Type B pancreatic cell (in vitro differentiated cells): ENCODE data around the gene THUMPD2. TPM values are rescaled to one million over a fixed set of nuclear protein-coding genes. Genes with fewer than 3 reads are reported as not detected.

Experiments used
- DNase-seq: peaks from one replicate; pipeline ENCODE4 v3.0.0; 2021; ENCODE audit warnings: mixed read lengths; ENCODE audit not compliant: unreplicated experiment; ENCODE audit errors: extremely low spot score
- H3K27ac Mint-ChIP-seq: 2 replicates; pipeline ENCODE4 v1.8.0; 2021; ENCODE audit warnings: mild to moderate bottlenecking, mixed read lengths
- H3K27me3 Mint-ChIP-seq: 2 replicates; pipeline ENCODE4 v1.8.0; 2021; ENCODE audit warnings: mixed read lengths
- H3K36me3 Mint-ChIP-seq: 2 replicates; pipeline ENCODE4 v1.8.0; 2021; ENCODE audit warnings: mixed read lengths
- H3K4me1 Mint-ChIP-seq: one replicate; pipeline ENCODE4 v1.8.0; 2021; ENCODE audit warnings: mixed read lengths; ENCODE audit not compliant: unreplicated experiment
- H3K4me3 Mint-ChIP-seq: 2 replicates; pipeline ENCODE4 v1.8.0; 2021; ENCODE audit warnings: mild to moderate bottlenecking, mixed read lengths
- H3K9me3 Mint-ChIP-seq: 2 replicates; pipeline ENCODE4 v1.8.0; 2021; ENCODE audit warnings: mixed read lengths
- CTCF ChIP-seq: fragments of 200-600 bp; sonication (generic); conservative IDR thresholded peaks from 2 replicates; pipeline ENCODE4 v1.5.0; 2021; ENCODE audit warnings: antibody characterized with exemption, mild to moderate bottlenecking
- long read RNA-seq: library from polyadenylated mRNA; unstranded; transcript quantifications from one replicate; pipeline ENCODE4 v2.0.0, GENCODE V29; 2020
- total RNA-seq: library from RNA; stranded (reverse); gene quantifications from 2 replicates; pipeline ENCODE4 v1.2.1, GENCODE V29; 2021; ENCODE audit warnings: low replicate concordance

THUMPD2 gene
- 7.8 and 11.7 TPM in 2 replicates for total RNA-seq
- long read RNA-seq, transcript THUMPD2-204 (10 exons, 1,970 nt), result major isoform, 9 of 35 reads
- long read RNA-seq, partial matches to known transcripts, result 4 of 35 reads
- long read RNA-seq, other reads (novel, unspliced or antisense), result 21 of 35 reads

DNA sequence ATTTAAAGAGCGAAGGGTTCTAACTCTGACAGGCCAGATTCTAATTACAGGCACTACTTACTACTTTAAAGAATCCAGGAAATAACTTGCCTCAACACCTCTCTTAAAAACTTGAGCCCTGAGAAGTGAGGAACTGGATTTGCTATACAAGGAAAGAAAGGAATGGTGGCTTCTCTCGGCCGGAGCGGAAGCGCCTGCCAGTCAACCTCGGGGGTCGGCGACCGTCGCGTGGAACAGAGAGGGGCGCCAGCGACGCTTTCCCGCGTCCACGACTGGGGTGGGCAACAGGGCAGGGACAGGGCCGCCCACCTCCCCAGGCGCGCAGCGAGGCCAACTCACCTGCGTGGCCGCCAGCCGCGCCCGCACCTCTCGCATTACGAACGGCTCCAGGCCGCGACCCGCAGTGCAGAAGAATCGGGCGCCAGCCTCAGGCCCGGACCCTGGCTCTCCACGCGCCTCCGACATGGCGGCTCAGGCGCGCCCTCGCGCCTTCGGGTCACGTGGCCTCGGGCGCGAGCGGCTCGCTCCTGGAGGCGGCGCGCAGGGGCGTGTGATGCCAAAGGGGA is at the start of gene THUMPD2:
Gene THUMPD2, minus strand, starts transcription at position 484 of the 566 bp plus-strand sequence. Its CDS starts 19 bp downstream, at position 465.
- DNase-seq, result peak; percentile 81
- Mint-ChIP-seq H3K9me3 (no peaks in the 10 kb centered on the region), H3K27ac (peak within 1 kb of the TSS; percentile 88), H3K4me3 (peak within 1 kb of the TSS; percentile 92), H3K4me1 (peaks cover 45% of the 10 kb centered on the region), H3K27me3 (no peaks in the 10 kb centered on the region), H3K36me3 (peaks cover 19% of the 10 kb centered on the region)
- TF ChIP-seq CTCF, result no peak

DNA sequence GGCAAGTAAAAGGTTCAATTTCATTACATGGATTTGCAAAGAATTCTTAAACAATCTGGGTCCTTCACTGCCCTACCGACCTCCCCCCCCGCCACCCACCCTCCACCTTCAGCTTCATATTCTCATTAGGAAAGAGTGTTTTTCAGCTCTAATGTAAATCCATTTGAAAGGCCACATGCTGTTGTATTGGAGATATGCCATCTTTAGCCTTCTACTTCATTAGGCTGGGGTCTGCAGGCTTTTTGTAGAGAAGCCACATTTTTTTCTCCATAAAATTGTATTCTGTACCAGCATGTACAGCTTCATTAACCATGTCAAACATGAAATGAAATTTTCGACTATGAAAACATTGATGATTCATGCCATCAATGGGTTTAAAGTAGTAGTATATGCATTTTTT is 42.8 kb upstream of the THUMPD2 start:
- TF ChIP-seq CTCF, result no peak
- Mint-ChIP-seq H3K9me3 (no peaks in the 10 kb centered on the region), H3K27me3 (no peaks in the 10 kb centered on the region), H3K4me3 (no peak overlapping the region), H3K27ac (no peak overlapping the region), H3K4me1 (no peaks in the 10 kb centered on the region), H3K36me3 (no peaks in the 10 kb centered on the region)
- DNase-seq, result no peak

DNA sequence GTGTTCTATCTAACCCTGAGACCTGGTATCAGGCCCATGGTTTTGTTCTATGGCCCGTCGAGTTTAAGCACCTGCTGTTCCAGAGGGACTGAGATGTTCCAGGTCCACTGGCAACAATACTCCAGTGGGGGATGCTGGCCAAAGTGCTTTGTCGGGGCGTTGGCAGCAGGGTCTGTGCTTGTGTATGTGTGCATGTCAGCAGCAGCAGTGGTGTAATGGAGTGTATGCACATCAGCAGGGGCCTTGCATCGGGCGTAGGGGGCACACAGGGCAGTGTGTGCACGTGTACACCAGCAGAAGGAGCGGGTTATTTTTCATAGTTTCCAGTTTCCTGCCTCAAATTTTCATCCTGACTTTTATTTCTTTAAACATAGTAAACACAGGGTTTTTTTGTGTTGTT is 37.8 kb upstream of the THUMPD2 start:
- H3K4me1 Mint-ChIP-seq, result no peaks in the 10 kb centered on the region
- H3K36me3 Mint-ChIP-seq, result no peaks in the 10 kb centered on the region
- H3K27me3 Mint-ChIP-seq, result no peaks in the 10 kb centered on the region
- DNase-seq, result no peak
- H3K4me3 Mint-ChIP-seq, result no peak overlapping the region
- no peak overlapping the region for H3K27ac Mint-ChIP-seq
- H3K9me3 Mint-ChIP-seq, result peaks cover 9% of the 10 kb centered on the region
- no peak for TF ChIP-seq CTCF

DNA sequence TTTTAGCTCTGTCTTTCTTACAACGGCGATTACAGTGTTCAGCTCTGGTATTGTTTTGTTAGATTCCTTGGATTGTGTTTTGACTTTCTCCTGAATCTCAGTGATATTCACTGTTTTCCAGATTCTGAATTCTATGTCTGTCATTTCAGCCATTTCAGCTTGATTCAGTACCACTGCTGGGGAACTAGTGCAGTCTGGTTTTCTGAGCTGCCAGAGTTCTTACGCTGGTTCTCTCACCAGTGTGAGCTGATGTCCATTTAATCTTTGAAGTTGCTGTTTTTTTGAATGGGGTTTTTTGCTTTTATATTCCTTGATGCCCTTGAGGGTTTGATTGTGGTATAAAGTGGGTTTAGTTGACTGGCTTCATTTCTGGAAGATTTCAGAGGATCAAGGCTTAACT is 37.4 kb upstream of the THUMPD2 start:
- Mint-ChIP-seq H3K4me3 (no peak overlapping the region), H3K36me3 (no peaks in the 10 kb centered on the region), H3K27me3 (no peaks in the 10 kb centered on the region), H3K9me3 (peaks cover 9% of the 10 kb centered on the region), H3K27ac (no peak overlapping the region), H3K4me1 (no peaks in the 10 kb centered on the region)
- DNase-seq, result no peak
- no peak for TF ChIP-seq CTCF

DNA sequence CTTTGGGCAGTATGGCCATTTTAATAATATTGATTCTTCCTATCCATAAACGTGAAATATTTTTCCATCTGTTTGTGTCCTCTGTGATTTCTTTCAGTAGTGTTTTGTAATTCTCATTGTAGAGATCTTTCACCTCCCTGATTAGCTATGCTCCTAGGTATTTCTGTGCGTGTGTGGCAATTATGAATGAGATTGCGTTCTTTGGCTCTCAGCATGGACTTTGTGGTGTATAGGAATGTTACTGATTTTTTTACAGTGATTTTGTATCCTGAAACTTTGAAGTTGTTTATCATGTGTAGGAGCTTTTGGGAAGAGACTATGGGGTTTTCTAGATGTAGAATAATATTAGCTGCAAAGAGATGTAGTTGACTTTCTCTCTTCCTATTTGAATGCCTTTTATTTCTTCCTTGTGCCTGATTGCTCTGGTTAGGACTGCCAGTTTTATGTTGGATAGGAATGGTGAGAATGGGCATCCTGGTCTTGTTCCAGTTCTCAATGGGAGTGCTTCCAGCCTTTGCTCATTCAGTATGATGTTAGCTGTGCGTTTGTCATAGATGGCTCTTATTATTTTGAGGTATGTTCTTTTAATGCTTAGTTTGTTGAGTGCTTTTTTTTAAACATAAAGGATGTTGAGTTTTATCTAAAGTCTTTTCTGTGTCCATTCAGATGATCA is 27.0 kb upstream of the THUMPD2 start:
- Mint-ChIP-seq H3K36me3 (no peaks in the 10 kb centered on the region), H3K4me1 (no peaks in the 10 kb centered on the region), H3K9me3 (peaks cover 5% of the 10 kb centered on the region), H3K4me3 (no peak overlapping the region), H3K27ac (no peak overlapping the region), H3K27me3 (peaks cover 6% of the 10 kb centered on the region)
- no peak for TF ChIP-seq CTCF
- no peak for DNase-seq
